IPS-15b (cell line): Measurements from ENCODE around the gene CHEK2.

Experiments
- H3K27me3 ChIP-seq: one replicate; pipeline ENCODE4 v1.6.1; 2013; ENCODE audit warnings: low read length; ENCODE audit not compliant: control insufficient read depth, insufficient read depth
- H3K36me3 ChIP-seq: one replicate; pipeline ENCODE4 v1.6.1; 2013; ENCODE audit warnings: low read length; ENCODE audit not compliant: control insufficient read depth, insufficient read depth
- H3K4me1 ChIP-seq: one replicate; pipeline ENCODE4 v1.6.1; 2013; ENCODE audit warnings: mild to moderate bottlenecking, low read length; ENCODE audit not compliant: control insufficient read depth, insufficient read depth
- H3K4me3 ChIP-seq: one replicate; pipeline ENCODE4 v1.5.1; 2013; ENCODE audit warnings: low read depth, low read length
- H3K9ac ChIP-seq: one replicate; pipeline ENCODE4 v1.6.1; 2013; ENCODE audit warnings: low read depth, mild to moderate bottlenecking, low read length
- H3K9me3 ChIP-seq: one replicate; pipeline ENCODE4 v1.6.1; 2013; ENCODE audit warnings: mild to moderate bottlenecking, low read length; ENCODE audit not compliant: control insufficient read depth, insufficient read depth

CHEK2 gene

GRCh38 chr22:28647216-28647615, 94.4 kb downstream of the CHEK2 start:
- H3K9me3 ChIP-seq = no peaks in the 10 kb centered on the region
- H3K4me3 ChIP-seq = no peak overlapping the region
- H3K36me3 ChIP-seq = no peaks in the 10 kb centered on the region
- no peak overlapping the region for H3K9ac ChIP-seq
- no peaks in the 10 kb centered on the region for H3K27me3 ChIP-seq
- no peaks in the 10 kb centered on the region for H3K4me1 ChIP-seq

- no peaks in the 10 kb centered on the region for H3K27me3 ChIP-seq
- no peaks in the 10 kb centered on the region for H3K4me1 ChIP-seq
- H3K9ac ChIP-seq = no peak overlapping the region
- no peak overlapping the region for H3K4me3 ChIP-seq
- no peaks in the 10 kb centered on the region for H3K36me3 ChIP-seq
- H3K9me3 ChIP-seq = no peaks in the 10 kb centered on the region
Observed at GRCh38 chr22:28639321-28639720, 102.3 kb downstream of the CHEK2 start.
